ENCODE results near the gene CAPN2.

GRCh38 chr1:223727541-223727940 lies 15.2 kb downstream of the CAPN2 start:
- TF ChIP-seq CTCF (IDR thresholded peaks at IDR 0.05; ENCODE audit: insufficient read depth, low read length, poor library complexity, severe bottlenecking) (no peak), EZH2phosphoT487 (conservative IDR thresholded peaks at IDR 0.05; ENCODE audit: low read length) (no peak)

Measured in SU-DHL-6 (cell line).